Stimulated activated CD4-positive, alpha-beta T cell treated with anti-CD3 and anti-CD28 coated beads, TNF-alpha, amount 100 ng/mL, for 48 hours (primary cell): ENCODE measurements around the gene LRRC25.

Experiments
- DNase-seq, 3 donors: peaks; one replicate each; pipeline ENCODE4 v3.0.0-alpha.2; 2020; ENCODE audit warnings: low read depth in 3 of 3

Gene LRRC25

GRCh38 chr19:18435842-18436670 lies 38.6 kb upstream of the LRRC25 start:
- no peak for DNase-seq

- DNase-seq = no peak
Measured at GRCh38 chr19:18435178-18435841, 37.9 kb upstream of the LRRC25 start.

- DNase-seq = no peak
Measured at GRCh38 chr19:18434411-18435175, 37.2 kb upstream of the LRRC25 start.

GRCh38 chr19:18433735-18434398 lies 36.4 kb upstream of the LRRC25 start:
- DNase-seq = no peak

GRCh38 chr19:18433015-18433691 lies 35.7 kb upstream of the LRRC25 start:
- no peak for DNase-seq

- no peak for DNase-seq
Measured at GRCh38 chr19:18432275-18433014, 35.0 kb upstream of the LRRC25 start.

GRCh38 chr19:18431351-18432197 lies 34.2 kb upstream of the LRRC25 start:
- DNase-seq = no peak

GRCh38 chr19:18430417-18431144 lies 33.2 kb upstream of the LRRC25 start:
- DNase-seq = no peak

GRCh38 chr19:18429717-18430416 lies 32.4 kb upstream of the LRRC25 start:
- no peak for DNase-seq

GRCh38 chr19:18428787-18429674 lies 31.6 kb upstream of the LRRC25 start:
- peak in 1 of 3 donors; percentile 66 for DNase-seq

GRCh38 chr19:18428173-18428786 lies 30.9 kb upstream of the LRRC25 start:
- DNase-seq = no peak

- no peak for DNase-seq
Measured at GRCh38 chr19:18427743-18428113, 30.3 kb upstream of the LRRC25 start.

- DNase-seq = no peak
Measured at GRCh38 chr19:18427080-18427742, 29.8 kb upstream of the LRRC25 start.

GRCh38 chr19:18426416-18426767 lies 29.0 kb upstream of the LRRC25 start:
- no peak for DNase-seq

- no peak for DNase-seq
Measured at GRCh38 chr19:18425515-18426415, 28.3 kb upstream of the LRRC25 start.
